IPS DF 19.7 (cell line): ENCODE measurements around the gene NAT10.
"Not testable (repeated sequence)": the region's sequence is repeated elsewhere in the genome, so short reads cannot be mapped to it uniquely, and the experiment has no call there.

Source experiments
- DNase-seq: peaks from one replicate; pipeline ENCODE4 v3.0.0-alpha.2; 2013; ENCODE audit warnings: low read depth, low spot score

Gene NAT10

DNA sequence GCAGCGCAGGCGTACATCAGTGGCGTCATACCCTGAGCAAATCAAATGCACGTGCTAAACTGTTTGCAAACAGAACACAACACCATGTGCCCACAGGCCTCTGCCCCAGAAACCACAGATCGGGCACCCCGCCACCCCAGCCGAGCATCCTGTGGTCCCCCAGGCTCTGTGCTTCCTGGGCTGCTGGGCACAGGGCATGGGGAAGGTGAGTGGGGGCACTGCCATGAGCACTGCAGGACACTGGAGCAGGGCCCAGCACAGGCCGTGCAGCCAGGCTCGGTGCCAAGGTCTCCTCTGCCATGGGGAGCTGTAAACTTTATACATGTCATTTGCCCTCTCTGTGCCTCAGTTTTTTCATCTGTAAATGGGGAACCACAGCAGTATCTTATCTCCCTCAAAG lies 62.5 kb downstream of the NAT10 start:
- no peak for DNase-seq

DNA sequence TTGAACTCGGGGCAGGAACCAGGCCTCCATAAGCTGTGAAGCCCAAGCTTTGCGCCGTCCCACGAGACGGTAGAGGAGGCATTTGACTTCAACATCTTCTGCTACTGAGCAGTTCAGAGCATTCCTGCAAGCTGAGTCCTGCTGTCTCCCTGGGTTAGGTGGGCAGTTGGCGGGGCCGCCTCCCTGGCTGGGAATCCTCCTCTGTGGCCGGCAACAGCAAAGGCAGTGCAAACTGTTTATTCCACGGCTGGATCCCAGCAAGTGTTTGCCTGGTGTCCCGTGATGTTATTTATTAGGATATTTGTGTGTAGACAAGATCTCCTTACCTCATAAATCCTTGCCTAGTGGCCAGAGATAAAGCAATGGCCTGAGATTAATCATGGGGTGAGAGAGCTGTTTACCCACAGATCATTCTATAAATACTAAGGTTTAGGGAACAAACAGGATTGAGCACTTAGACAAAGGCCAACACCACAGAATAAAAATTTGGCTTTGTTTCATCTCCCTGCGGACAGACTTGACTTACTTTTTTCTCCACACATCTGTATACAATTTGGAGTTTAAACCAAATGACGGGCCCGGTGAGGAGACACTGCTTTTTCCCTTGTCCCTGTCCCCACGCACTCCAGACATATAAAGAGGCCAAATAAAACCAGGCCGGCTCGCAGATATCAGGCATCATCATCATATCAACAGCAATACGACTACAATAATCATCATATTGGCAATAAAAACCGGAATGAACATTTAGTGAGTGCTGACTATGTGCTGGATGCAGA lies 63.4 kb downstream of the NAT10 start:
- DNase-seq: no peak

DNA sequence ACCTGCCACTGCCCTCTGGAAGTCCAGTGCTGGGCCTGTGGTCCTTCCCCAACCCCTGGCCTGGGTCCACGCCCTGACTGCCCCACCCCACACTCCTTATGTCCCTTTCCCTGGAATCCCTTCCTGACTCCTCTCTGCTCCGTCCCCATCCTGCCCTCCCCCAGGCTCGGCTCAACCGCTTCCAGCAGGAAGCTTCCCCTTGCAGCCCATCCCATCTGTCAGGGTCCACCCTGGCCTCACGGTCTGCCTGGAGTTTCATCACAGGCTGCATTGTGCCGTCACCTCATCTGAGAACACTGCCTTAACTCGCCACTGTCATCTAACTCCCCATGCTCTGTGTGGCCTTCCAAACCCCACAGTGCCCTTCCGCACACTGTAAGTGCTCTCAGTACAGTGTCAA lies 64.3 kb downstream of the NAT10 start:
- no peak for DNase-seq

GRCh38 chr11:34173050-34173449 lies 67.6 kb downstream of the NAT10 start:
- no peak for DNase-seq

GRCh38 chr11:34174412-34175041 lies 69.1 kb downstream of the NAT10 start:
- no peak for DNase-seq

DNA sequence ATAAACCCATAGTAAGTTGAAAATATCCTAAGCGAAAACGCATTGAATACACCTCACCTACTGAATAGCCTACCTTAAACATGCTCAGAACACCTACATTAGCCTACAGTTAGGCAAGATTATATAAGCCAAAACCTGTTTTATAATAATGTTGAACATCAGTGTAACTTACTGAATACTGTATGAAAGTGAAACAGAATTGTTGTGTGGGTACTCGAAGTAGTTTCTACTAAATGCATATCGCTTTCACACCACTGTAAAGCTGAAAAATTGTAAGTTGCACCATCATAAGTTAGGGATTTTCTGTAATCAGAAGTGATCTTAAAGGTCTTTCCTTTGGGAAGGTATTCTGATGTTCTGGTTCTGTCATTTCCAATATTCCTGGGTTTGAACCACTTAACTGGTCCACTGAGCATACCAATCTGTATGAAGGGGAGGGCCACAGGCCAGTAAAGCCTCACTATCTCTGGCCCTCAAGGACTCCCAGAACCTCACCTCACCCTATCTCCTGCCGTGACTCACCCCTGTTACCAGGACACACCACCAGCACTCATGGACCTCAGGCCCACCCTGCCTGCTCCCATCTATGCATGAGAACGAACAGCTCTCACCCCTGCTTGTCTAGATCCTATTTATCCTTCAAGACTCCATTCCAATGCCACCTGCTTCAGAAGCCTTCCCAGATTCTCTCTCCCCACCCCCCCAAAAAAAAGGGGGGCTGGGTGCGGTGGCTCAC lies 70.0 kb downstream of the NAT10 start:
- no peak for DNase-seq

DNA sequence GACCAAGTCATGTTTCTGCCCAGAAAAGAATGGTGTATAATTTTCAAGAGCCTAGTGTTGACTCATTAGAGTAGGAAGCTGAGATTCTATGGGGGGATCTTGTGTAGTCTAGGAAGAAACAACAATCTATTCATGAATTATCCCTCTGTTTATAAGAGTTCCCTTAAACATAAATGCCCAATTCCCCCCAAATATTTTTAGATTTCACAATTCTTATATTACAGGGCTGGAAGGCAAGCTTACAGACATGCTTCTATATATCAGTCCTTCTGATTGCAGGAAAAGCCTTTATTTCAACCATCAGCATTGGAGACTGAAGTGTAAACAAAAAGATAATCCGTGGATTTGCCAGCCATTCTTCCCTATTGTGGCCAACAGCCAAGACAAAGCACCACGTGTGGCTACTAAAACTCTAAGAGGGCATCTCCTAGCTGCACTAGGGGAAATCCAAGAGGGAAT lies 71.4 kb downstream of the NAT10 start:
- no peak for DNase-seq

- DNase-seq: no peak
Observed at GRCh38 chr11:34178209-34178821, 72.9 kb downstream of the NAT10 start.

- DNase-seq: no peak
Observed at GRCh38 chr11:34179026-34179675, 73.7 kb downstream of the NAT10 start.

DNA sequence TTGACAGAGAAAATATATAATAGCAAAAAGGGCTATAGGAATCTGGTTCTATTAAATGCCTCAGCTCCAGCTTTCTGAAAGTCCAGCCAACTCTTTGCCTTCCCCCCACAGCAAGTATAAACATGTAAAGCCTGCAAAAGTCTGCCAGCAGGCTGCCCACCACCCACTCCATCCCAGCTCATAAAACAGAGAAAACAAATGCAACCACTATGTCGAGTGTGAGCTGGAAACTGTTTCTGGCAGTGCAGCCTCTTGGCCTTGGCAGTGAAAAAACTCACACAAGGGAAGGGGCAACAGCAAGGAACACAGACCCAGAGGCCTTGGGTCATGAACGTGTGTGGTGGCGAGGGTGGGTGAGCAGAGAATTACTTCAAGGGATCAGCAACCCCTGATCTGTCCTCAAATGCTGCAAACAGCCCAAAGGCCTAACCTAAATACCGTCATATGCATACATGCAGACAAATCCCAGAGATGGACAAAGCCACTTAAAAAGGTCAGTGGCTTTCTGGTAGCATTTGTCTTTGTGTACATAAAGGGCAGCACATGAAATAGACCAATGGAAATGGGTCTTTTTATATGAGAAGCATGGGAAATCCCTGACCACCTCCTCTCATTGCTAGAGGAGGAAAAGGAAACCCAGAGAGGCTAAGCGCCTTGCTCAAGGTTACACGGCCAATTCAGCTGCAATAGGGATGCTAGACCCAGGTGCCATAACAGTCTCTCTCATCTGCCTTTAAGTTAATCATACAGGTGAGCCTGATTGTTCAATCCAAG lies 74.8 kb downstream of the NAT10 start:
- no peak for DNase-seq

- not testable (repeated sequence) for DNase-seq
Observed at GRCh38 chr11:34180814-34181165, 75.4 kb downstream of the NAT10 start.

DNA sequence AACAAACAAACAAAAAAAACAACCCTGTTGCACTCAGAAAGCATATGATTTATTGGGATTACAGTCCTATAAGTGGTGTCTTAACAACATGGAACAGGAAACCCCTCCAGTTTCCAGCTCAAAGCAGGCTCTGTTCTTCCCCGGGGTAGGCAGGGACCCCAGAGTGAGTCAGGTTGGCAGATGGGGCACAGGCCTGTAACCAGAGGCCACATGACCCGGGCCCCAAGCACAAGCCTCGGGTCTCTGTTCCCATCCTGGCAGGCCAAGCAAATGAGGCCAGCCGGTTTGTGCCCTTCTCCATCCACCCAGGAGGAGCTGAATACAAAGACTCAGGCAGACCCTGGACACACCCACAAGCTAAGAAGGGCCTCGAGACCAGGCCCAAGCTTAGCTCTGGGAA lies 75.8 kb downstream of the NAT10 start:
- DNase-seq: no peak

GRCh38 chr11:34181856-34182405 lies 76.5 kb downstream of the NAT10 start:
- no peak for DNase-seq

DNA sequence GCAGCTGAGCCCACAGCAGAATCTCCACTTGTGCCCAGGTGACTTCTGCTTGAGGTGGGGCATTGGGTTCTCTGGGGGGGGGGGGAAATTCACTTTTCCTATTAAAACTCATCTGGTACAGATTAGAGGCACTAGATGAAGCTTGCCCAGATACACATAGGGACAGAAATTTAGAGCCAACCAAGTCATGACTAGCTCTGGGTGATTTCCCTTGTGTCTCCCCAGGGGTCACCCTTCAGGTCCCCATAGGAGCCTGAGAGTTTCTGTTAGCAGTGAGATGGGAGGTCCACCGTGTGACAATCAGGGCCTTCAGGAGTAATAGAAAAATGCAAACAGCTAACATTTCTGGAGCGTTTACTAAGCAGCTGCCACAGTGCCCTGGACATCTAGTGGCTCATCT lies 77.0 kb downstream of the NAT10 start:
- no peak for DNase-seq

DNA sequence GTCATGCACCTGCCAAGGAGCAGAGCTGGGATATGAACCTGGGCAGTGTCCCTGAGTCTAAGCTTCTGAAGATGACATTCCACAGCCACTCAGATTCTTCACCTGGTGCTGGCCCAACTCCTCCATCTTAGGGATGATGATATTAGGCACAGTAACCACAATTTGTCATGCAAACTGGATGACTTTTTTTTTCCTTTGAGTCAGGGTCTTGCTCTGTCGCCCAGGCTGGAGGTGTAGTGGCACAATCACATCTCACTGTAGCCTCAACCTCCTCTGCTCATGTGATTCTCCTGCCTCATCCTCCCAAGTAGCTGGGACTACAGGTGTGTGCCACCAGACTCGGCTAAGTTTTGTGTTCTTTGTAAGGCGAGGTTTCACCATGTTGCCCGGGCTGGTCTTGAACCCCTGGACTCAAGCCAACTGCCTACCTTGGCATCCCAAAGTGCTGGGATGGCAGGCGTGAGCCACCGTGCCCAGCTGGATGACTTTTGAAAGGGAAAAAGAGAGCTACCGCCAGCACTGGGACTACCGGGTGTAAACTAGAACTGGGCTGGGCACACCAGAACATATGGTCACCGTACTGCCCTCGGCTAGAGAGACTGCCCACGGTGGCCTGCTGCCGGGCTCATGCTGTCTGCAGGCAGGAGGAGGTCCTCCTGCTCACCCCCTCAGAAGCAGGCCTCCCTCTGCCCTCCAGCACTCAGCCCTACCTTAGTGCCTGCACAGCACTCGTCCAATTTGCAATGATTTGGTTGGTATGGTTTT lies 77.7 kb downstream of the NAT10 start:
- no peak for DNase-seq

DNA sequence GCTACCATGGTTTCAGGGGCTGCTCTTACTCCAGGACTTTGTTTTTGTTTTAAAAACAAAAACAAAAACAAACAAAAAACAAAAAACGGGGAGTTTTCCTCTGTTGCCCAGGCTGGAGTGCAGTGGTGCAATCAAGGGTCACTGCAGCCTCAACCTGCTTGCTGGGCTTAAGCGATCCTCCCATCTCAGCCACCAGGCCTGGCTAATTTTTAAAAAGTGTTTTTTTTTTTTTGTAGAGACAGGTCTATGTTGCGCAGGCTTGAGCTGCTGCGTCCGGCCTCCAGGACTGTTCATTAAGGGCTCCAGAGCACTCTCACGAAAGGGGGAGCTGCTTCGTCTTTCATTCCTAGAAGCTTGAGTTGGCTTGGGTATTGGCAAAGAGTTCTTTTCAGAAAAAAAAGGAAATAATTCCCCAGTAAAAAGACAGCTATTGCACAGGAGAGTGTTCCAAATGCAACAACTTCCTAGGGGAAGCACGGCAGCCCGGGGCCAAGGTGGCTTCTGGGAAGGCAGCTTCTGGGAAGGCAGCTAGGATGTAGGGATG lies 78.5 kb downstream of the NAT10 start:
- DNase-seq: no peak

DNA sequence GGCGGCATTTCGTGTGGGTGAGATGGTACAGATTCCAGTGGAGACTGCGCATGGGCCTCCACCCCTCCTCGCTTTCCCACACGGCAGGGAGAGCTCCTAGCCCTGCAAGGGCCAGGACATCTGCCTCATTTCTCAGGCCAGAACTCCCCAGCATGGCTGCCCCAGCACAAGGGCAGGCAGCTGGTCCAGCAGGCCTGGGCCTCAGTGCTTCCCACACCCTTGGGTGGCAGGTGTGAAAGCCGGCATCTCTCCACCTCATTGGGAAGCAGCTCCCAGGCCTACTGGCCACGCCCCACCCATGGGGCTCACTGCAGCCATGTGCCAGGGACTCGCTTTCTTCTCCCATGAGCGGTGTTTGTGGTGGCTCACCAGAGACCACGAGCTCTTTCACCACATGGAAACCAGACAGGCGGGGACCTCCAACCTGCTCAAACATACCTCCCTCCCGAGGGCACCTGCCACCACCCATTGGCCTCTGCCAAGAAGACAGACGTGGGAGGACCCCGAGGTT lies 79.1 kb downstream of the NAT10 start:
- DNase-seq: no peak

DNA sequence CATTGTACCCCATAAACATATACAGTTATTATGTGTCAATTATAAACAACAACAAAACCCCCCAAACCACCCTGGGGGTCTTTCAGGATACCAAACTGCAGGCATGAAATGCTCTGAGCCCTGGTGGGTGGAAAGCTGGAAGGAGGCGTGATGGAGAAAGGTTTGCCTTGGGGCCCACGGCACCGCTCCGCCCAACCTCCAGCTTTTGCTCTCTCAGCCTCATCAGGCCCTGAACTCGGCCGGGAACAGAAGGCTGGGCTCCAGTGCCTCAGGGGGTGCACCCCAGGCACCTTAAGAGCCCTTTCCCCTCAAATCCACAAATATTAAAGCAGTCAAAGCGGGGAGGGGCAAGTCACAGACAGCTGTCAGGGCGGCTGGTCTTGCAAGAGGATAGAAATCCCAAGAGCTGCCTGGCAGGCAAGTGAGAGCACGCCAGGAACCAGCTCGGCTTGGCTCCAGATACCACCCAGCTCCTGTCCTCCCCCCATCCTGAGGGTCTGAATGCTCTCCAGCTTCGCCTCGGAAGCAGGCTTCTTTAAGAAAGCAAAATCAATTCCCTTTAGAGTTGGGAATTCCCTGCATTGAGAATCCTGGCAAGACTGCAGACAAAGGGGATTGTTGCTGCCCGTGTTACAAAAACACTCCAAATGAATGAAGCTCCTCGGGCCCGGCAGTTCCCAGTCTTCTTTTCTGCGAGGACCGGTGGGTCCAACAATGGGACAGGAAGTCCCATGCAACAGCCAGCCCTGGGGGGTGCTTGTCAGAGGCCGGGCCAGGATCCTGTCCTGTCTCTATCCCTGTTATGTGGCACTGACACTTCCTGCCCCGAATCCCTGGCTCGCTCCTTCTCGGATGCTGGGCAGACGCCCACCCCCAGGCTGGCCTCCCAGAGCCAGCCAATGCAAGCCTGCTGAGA lies 80.8 kb downstream of the NAT10 start:
- DNase-seq: no peak
